Uterus (tissue), 2 donors: Measurements from ENCODE around the gene WHRN.

Experiments
- CTCF ChIP-seq, 4 experiments: fragments of 200-600 bp in 2 of 4; fragments of 450-650 bp in 2 of 4; sonication (generic) in 2 of 4; IDR thresholded peaks; one replicate each; pipeline ENCODE4 v1.5.1; 2016 to 2019; ENCODE audit warnings: antibody characterized with exemption in 4 of 4, mild to moderate bottlenecking in 2 of 4, moderate library complexity in 1 of 4
- POLR2A ChIP-seq, 2 donors: fragments of 450-650 bp; IDR thresholded peaks; one replicate each; pipeline ENCODE4 v1.6.1; 2016; ENCODE audit warnings: antibody characterized with exemption in 2 of 2, mild to moderate bottlenecking in 1 of 2, moderate library complexity in 1 of 2

- no peak for TF ChIP-seq POLR2A (IDR thresholded peaks at IDR 0.05)
- no peak for TF ChIP-seq CTCF (IDR thresholded peaks at IDR 0.05)
Measured at GRCh38 chr9:114469091-114469853, 36.0 kb downstream of the WHRN start.
